ENCODE measurements around the gene SERPINH1.

GRCh38 chr11:75522286-75523044 is 39.6 kb upstream of the SERPINH1 start:
- TF ChIP-seq CTCF (IDR thresholded peaks at IDR 0.05) (no peak), SIN3A (IDR thresholded peaks at IDR 0.05; ENCODE audit: borderline replicate concordance, insufficient read depth, low read depth, low read length) (no peak)
